KBM-7 (cell line): ENCODE results near the gene TSSK1B.
"Not testable (repeated sequence)": the region's sequence is repeated elsewhere in the genome, so short reads cannot be mapped to it uniquely, and the experiment has no call there.

ENCODE experiments used
- DNase-seq: peaks from one replicate; pipeline ENCODE4 v3.0.0-alpha.2; 2015
- in situ Hi-C: fragments of 300-500 bp; cut with MboI; formaldehyde crosslinking; loops from 2 replicates; pipeline ENCODE4 v1.14.3; 2020; ENCODE audit warnings: low sequenced_read_pairs, low pct_unique_long_range_greater_than_20kb, mixed read lengths

The TSSK1B gene

DNA sequence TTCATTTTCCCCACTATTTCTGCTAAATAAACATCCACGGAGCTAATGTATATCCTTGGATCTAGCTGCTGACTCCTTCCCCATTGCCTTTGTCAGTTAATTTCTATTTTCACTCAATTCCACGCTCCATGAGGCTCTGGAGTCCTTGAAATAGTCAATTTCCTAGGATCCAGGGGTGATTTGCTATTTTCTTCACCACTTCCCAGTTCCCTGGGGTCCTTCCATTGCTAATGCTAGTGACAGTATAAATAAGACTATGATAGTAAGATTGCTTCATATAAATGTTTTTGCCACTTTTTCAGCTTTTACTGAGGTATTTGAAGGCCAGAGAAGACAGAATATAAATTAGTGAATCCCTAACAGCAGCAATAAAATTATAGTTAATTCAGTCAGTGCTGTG is 13.1 kb downstream of the TSSK1B start:
- in situ Hi-C loops: no loop called here
- DNase-seq: no peak

DNA sequence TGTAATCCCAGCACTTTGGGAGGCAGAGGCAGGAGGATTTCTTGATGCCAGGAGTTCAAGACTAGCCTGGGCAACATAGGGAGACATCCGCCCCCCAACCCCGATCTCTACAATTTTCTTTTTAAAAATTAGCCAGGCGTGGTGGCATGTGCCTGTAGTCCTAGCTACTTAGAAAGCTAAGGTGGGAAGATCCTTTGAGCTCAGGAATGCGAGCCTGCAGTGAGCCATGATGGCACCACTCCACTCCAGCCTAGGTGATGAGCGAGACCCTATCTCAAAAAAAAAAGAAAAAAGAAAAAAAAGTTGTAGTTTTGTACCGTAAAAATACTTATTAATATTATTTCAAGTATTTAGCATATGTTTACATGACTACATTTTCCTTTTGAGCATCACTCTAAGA is 29.3 kb downstream of the TSSK1B start:
- no peak for DNase-seq
- in situ Hi-C loops: no loop called here

DNA sequence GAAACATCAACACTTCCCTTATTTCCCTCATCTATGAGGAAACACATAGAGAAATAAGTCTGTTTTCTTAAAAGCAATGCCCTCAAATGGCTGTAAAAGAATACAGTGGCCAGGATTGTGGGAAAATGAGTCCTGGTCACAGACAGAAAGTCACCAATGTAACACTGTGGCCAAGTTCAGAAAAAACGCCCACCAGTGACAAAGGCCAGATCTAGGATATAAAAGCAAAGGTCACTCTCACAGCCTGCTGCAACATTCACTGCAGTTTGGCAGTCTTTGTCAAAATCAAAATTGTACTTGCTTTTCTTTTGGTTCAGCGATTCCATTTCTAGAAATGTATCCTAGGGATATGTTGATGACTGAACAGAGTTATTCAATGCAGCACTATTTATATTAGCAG is 30.5 kb downstream of the TSSK1B start:
- DNase-seq: no peak

DNA sequence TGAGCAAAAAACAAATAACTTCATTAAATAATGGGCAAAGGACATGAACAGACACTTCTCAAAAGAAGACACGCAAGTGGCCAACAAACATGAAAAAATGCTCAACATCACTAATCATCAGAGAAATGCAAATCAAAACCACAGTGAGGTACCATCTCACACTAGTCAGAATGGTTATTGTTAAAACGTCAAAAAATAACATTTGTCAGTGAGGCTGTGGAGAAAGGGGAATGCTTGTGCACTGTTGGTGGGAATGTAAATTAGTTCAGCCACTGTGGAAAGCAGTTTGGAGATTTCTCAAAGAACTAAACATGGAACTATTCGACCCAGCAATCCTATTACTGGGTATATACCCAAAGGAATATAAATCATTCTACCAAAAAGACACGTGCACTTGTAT is 36.8 kb downstream of the TSSK1B start:
- in situ Hi-C loops, DNase-seq: not testable (repeated sequence)

More for the DNA sequence above, 30.5 kb downstream of the TSSK1B start:
- in situ Hi-C loops: no loop called here

DNA sequence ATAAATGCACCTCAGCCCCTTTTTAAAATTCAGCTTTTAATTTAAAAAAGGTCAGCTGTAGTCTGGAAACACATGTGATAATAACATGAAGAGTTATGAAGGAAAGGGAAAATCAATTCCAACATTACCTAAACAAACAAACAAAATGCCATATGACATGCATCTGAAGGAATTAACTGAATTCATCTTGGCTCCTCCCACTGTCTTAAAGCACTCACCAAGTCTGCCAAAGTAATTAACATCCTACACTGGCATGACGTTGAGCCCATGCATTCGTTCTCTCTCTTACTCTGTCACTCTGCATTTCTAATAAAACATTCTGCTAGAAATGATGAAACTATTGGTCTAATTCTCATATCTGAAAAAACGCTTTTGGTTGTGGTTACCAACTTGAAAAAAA is 37.7 kb downstream of the TSSK1B start:
- in situ Hi-C loops: no loop called here

DNA sequence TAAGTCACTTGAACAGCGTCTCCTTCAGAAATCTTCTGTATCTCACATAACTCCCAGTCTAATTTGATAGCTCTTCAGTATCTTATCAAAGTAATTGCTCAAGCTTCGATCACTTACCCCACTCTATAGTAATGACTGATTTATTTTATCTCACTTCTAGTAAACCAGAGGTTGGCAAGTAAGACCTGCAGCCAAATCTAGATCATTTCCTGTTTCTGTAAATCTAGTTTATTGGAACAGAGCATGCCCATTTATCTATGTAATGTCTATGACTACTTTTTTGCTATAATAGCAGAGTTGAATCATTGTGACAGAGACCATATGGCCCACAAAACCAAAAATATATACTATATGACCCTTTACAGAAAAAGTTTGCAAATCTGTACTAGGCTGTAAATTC is 40.1 kb downstream of the TSSK1B start:
- in situ Hi-C loops: no loop called here
- no peak for DNase-seq

More for the DNA sequence above, 37.7 kb downstream of the TSSK1B start:
- no peak for DNase-seq

DNA sequence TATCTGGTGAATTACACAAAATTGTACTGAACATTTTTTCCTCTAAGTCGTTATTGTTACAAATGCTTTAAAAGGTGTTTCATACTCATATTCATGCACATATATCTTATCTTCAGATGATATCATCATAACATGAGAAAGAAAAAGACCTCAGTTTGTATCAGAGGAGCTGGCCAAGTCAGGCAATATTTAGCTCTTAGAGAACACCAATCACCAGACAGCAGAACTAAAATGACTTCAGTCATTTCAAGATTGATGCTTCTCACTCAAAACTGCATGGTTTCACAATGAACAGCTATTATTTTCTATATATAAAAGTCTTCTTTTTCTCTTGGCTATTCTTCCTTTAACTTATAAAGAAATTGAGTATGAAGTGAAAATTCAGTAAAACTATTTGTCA is 44.6 kb downstream of the TSSK1B start:
- DNase-seq: no peak
- in situ Hi-C loops: no loop called here

DNA sequence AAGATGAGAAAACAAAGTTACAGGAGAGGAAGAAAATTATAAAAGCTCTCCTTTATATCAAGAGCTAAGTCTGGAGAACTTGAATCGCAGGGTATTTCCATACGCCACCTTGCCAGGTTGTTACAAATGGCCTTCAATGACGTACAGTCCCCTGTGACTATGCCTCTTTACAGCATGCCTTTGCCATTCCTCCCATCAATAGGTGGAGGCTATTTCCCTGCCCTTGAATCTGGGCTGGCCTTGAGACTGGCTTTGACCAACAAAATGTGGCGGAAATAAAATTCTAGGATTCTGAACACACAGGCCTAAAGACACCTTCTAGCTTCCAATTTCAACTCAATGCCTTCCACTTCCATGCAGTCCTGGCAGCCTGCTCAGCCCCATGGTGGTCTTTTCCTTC is 45.7 kb downstream of the TSSK1B start:
- in situ Hi-C loops: no loop called here

DNA sequence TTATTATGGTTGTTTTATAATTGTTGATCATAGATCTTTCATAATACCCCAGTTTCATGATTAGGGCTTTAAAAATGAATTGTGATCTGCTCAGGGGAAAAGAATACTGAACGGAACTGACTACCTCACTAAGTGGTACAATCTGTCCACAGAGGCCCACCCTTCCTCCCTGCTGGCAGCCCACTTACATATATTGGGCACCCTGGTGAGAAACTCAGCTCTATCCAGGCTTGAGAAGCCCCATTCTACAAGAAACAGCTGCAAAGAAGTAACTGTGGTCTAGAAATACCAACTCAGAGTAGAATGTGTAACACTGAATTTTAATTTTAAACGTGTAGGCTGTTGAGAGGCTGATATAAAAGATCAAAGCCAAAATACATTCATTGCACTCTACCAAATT is 46.9 kb downstream of the TSSK1B start:
- DNase-seq: no peak
- in situ Hi-C loops: no loop called here

More for the DNA sequence above, 45.7 kb downstream of the TSSK1B start:
- no peak for DNase-seq

DNA sequence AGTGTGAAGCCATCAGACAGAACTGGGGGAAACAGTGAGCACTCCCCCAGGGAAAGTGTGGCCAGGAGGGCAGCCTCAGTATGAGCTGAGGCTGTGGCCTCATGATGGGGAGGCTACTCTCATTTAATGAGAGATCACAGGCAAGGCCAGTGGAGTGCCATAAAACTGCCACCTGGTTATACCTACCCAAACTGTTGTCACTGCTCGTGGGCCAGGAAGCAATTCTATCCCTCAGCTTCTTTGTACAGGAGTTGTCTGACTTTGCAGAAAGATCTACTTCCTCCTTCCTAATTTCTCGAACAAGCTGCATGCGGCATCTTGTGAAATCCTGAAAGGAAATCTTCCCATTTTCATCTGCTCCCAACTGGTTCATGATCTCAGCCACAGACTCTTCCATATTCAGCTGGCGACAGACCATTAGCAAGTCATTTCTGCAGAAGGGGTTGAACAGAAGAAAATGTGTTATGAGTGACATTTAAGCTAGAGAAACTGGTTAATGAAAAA is 50.0 kb downstream of the TSSK1B start:
- DNase-seq: peak; percentile 12
- in situ Hi-C loops: no loop called here

DNA sequence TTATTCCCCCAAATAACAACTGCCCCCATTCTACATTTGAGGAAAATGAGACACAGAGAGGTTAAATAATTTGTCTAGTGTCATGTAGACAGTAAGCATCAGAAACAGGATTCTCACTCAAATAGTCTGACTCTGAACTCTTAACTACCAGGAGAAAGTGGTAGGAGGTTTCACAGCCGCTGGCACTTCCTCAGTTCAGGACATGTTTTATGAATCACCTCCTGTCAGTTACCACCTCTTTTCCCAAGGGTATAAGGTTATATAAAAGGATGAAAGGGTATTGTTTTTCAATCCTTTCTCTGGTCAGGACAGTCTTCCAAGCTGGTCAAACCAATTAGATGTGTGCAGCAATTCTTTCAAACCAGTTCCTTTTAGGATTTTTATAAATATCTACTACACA is 52.1 kb downstream of the TSSK1B start:
- in situ Hi-C loops: no loop called here
- no peak for DNase-seq
